Activated T-cell treated with anti-CD3 and anti-CD28 coated beads, Interleukin-2, amount 50 U/mL, for 72 hours (primary cell): ENCODE measurements around the gene ELL. TPM values are rescaled to one million over a fixed set of nuclear protein-coding genes. Genes with fewer than 3 reads are reported as not detected.

Experiments
- ATAC-seq, 2 donors: fragments of 150-1000 bp; cut with Tn5 transposase; replicated peaks in 1 of 2; 2 replicates each; pipeline ENCODE4 v1.10.0; 2021; ENCODE audit warnings: moderate library complexity in 2 of 2, mild to moderate bottlenecking in 1 of 2
- DNase-seq, 2 donors: peaks; one replicate each; pipeline ENCODE4 v3.0.0; 2021 to 2022; ENCODE audit warnings: mixed read lengths in 1 of 2
- H3K27ac Mint-ChIP-seq: one replicate; pipeline ENCODE4 v1.8.0; 2022; ENCODE audit warnings: mild to moderate bottlenecking, moderate library complexity, mixed read lengths
- H3K27me3 Mint-ChIP-seq: one replicate; pipeline ENCODE4 v1.8.0; 2022; ENCODE audit warnings: low read depth, mixed read lengths
- H3K36me3 Mint-ChIP-seq, 2 donors: one replicate each; pipeline ENCODE4 v1.8.0; 2022; ENCODE audit warnings: mixed read lengths in 2 of 2, mild to moderate bottlenecking in 1 of 2; ENCODE audit not compliant: insufficient read depth in 2 of 2
- H3K4me1 Mint-ChIP-seq: one replicate; pipeline ENCODE4 v1.8.0; 2022; ENCODE audit warnings: low read depth, mixed read lengths
- H3K4me3 Mint-ChIP-seq, 2 donors: one replicate each; pipeline ENCODE4 v1.8.0; 2022; ENCODE audit warnings: mild to moderate bottlenecking in 2 of 2, mixed read lengths in 2 of 2, moderate library complexity in 2 of 2
- H3K9me3 Mint-ChIP-seq, 2 donors: one replicate each; pipeline ENCODE4 v1.8.0; 2022; ENCODE audit warnings: mixed read lengths in 2 of 2
- total RNA-seq, 2 donors: library from RNA; stranded (reverse); gene quantifications; one replicate each; pipeline ENCODE4 v1.2.3, GENCODE V29; 2022

ELL gene
- total RNA-seq, 2 donors from 2014 or later = 25.9 to 32.3 TPM

DNA sequence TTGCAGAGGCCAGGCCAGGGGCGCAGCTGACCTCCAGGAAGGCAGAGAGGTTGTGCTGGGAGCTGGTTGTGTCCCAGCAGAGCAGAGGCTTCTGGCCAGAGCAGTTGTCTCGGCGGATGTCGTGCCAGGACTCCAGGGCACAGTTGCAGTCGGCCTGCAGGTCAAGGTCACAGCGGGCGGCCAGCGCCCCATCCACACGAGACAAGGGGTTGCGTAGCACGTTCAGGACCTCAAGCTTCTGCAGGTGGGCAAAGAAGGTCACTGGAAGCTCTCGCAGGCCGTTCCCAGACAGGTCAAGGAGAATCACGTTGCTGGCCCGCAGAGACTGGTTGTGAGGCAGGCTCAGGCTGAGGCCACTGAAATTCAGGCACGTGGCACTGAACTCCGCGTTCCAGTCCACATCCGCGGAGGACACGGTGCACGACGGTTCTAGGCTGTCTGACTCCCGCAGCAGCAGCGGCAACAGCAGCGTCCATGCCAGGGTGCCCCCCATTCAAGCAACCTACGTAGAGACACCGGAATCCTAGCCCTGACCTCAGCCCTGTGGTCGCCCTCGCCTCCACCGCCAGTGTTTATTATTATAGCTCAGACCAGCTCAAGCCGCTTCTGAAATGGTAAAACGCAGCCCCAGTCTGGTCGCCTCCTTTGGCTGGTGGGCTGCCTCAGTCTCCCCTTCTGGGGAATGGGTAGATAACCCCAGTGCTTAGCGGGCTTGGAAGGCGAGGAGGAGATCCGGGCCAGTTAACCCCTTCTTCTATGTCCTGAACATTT lies 125.2 kb downstream of the ELL start:
- Mint-ChIP-seq H3K27me3 (peaks cover 17% of the 10 kb centered on the region), H3K9me3 (no peaks in the 10 kb centered on the region), H3K27ac (no peak overlapping the region), H3K36me3 (no peaks in the 10 kb centered on the region), H3K4me1 (no peaks in the 10 kb centered on the region), H3K4me3 (no peak overlapping the region)
- DNase-seq (no peak), ATAC-seq (no peak)

DNA sequence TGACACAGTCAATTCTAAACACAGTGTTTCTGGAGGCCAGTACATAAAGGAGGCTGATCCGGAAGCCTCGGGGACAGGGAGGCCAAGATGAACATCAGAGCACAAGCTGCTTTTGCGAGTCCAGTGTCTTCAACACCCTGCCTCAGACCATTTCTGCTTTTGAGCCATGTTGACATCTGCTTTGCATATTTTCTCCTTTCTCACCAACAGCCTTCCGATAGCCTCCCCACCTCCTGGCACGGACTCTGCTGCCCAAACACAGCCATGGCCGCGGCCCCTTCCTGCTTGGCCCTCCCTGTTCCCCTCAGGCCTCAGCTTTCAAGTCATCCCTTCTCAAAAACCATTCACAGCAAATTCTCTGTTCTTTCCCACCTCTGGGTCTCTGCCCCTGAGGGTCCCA lies 128.0 kb downstream of the ELL start:
- Mint-ChIP-seq H3K27me3 (peaks cover 39% of the 10 kb centered on the region), H3K4me3 (no peak overlapping the region)
- no peak for ATAC-seq

DNA sequence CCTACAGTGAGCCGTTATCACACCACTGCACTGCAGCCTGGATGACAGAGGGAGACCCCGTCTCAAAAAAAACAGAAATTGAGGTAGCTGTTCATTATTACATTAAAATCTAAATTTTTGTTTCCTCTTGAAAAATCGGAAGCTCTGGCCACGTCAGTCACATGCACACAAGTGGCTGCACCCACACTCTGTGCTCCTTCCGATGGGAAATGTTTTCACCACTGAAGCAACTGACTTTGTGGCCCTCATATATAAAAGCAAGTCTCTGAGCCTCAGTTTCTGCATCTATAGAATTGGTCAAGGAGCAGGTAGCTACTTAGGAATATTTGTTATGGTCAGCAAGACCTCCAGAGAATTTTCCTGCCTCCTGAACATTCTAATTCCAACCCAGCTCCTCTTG lies 128.9 kb downstream of the ELL start:
- H3K27me3 Mint-ChIP-seq = peaks cover 43% of the 10 kb centered on the region
- no peaks in the 10 kb centered on the region for H3K36me3 Mint-ChIP-seq
- H3K27ac Mint-ChIP-seq = no peak overlapping the region
- peaks cover 6% of the 10 kb centered on the region for H3K4me1 Mint-ChIP-seq
- H3K4me3 Mint-ChIP-seq = no peak overlapping the region
- DNase-seq = no peak
- ATAC-seq = no peak
- H3K9me3 Mint-ChIP-seq = no peaks in the 10 kb centered on the region

More for the DNA sequence above, 128.0 kb downstream of the ELL start:
- Mint-ChIP-seq H3K36me3 (no peaks in the 10 kb centered on the region), H3K4me1 (no peaks in the 10 kb centered on the region), H3K27ac (no peak overlapping the region), H3K9me3 (no peaks in the 10 kb centered on the region)
- DNase-seq = no peak

Other genes with a start within 250 kb of the ELL start
- 1 to 10 TPM; 2.2 to 2.8 TPM for gene IQCN, start 247.6 kb downstream of the ELL start, total RNA-seq
- gene JUND, start 240.4 kb downstream of the ELL start, total RNA-seq = 100 to 1,000 TPM; 197 to 235 TPM
- 100 to 1,000 TPM; 178 to 250 TPM for gene LSM4, start 199.0 kb downstream of the ELL start, total RNA-seq
- gene PGPEP1, start 181.5 kb downstream of the ELL start, total RNA-seq = 10 to 100 TPM; 55.5 to 58.0 TPM
- under 1 TPM in 1 of 2 donors, not detected in 1; 0.60 TPM for gene GDF15, start 135.9 kb downstream of the ELL start, total RNA-seq
- not detected for gene LRRC25, start 124.4 kb downstream of the ELL start, total RNA-seq
- gene SSBP4, start 102.7 kb downstream of the ELL start, total RNA-seq = 10 to 100 TPM; 46.8 to 48.1 TPM
- gene ISYNA1, start 83.9 kb downstream of the ELL start, total RNA-seq = 10 to 100 TPM; 20.5 to 24.8 TPM
- 100 to 1,000 TPM; 223 to 239 TPM for gene FKBP8, start 21.5 kb upstream of the ELL start, total RNA-seq
- 100 to 1,000 TPM; 127 to 139 TPM for gene KXD1, start 35.8 kb upstream of the ELL start, total RNA-seq
- gene UBA52, start 49.8 kb upstream of the ELL start, total RNA-seq = 1,000 to 10,000 TPM; 1,602 TPM
- gene REX1BD, start 66.7 kb upstream of the ELL start, total RNA-seq = 10 to 100 TPM; 46.2 to 59.5 TPM
- gene CRLF1, start 84.7 kb upstream of the ELL start, total RNA-seq = not detected
- gene TMEM59L, start 90.8 kb upstream of the ELL start, total RNA-seq = 1 to 10 TPM in 1 of 2 donors, under 1 TPM in 1; 0.49 to 2.0 TPM
- 10 to 100 TPM; 10.1 to 11.1 TPM for gene KLHL26, start 115.0 kb upstream of the ELL start, total RNA-seq
- 1 to 10 TPM; 7.1 to 7.3 TPM for gene CRTC1, start 161.6 kb upstream of the ELL start, total RNA-seq